ENCODE data around the gene THRSP.

THRSP gene

DNA sequence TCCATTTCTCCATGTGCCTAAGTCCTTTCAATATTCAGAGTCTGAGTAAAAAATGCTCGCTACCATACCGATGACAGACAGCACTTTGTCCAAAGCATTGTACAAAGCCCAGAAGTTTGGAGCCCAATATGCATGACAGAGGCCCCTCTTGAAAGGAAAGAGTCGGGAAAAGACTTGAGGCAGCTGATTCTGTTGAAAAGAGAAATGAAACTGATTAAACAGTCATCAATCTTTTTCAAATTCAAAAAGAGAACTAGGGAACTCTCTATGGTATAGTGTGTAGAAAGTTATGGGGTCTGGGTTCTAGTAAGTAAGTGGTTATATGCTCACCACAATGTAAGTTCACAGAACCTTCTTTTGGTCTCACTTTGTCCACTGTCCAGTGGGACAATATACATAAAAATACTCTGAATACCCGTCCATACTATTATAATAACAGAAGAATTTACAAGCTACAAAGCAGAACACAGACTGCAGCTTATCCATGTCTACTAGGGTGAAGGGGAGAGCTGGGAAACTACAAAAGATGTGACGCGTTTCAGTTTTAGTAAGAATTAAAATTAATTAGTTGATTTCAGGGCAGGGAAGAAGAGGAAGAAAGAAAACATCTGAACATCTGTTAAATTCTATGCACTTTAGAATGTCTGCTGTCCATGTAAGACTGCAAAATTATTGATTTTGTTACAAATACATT lies 49.1 kb downstream of the THRSP start:
- no peak for DNase-seq (ENCODE audit: low read depth)
- no peak overlapping the region for H3K4me3 ChIP-seq (ENCODE audit: control insufficient read depth, low read depth, low read length)
- TF ChIP-seq, protein P1, sequence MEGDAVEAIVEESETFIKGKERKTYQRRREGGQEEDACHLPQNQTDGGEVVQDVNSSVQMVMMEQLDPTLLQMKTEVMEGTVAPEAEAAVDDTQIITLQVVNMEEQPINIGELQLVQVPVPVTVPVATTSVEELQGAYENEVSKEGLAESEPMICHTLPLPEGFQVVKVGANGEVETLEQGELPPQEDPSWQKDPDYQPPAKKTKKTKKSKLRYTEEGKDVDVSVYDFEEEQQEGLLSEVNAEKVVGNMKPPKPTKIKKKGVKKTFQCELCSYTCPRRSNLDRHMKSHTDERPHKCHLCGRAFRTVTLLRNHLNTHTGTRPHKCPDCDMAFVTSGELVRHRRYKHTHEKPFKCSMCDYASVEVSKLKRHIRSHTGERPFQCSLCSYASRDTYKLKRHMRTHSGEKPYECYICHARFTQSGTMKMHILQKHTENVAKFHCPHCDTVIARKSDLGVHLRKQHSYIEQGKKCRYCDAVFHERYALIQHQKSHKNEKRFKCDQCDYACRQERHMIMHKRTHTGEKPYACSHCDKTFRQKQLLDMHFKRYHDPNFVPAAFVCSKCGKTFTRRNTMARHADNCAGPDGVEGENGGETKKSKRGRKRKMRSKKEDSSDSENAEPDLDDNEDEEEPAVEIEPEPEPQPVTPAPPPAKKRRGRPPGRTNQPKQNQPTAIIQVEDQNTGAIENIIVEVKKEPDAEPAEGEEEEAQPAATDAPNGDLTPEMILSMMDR (conservative IDR thresholded peaks at IDR 0.05; ENCODE audit: control insufficient read depth, insufficient read depth, low read depth, low read length): no peak

Measured in fibroblast of mammary gland (primary cell).